CD4-positive, alpha-beta T cell treated with Interleukin-6 at 100 ng/mL for 8 hours (primary cell): ENCODE data around the gene NUP42.

Source experiments
- DNase-seq: peaks from one replicate; pipeline ENCODE4 v3.0.0-alpha.2; 2020; ENCODE audit warnings: mixed read lengths, low spot score

NUP42 gene

DNA sequence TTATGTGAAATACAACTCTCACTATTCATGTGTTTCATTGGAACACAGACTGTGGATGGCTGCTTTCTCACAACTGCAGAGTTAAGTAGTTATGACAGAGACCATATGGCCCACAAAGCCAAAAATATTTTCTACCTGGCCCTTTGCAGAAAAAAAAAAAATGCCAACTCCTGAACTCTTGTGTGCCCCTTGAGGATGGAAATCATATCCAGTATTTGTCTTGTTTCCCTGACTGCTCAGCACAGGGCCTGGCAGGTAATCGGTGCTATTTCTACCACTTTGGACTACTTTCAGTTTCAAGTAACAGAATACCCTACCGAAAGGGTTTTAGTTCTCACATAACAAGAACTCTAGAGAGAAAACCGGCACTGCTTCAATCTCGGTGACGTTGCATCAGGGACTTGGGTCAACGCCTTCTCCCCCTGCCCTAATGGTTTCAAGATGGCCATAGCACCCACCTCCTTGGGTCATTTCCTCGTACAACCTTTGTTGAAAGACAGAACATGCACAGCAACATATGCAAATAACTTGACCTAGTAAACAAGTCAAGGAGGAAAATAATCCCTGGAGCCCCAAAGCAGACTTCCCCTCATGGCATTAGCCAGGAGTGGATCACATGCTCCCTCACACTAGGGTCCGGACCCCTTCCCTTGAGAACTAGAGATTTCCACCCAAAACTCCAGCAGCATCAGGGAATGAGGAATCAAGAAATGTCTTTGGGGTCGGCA is 52.9 kb downstream of the NUP42 start:
- no peak for DNase-seq

DNA sequence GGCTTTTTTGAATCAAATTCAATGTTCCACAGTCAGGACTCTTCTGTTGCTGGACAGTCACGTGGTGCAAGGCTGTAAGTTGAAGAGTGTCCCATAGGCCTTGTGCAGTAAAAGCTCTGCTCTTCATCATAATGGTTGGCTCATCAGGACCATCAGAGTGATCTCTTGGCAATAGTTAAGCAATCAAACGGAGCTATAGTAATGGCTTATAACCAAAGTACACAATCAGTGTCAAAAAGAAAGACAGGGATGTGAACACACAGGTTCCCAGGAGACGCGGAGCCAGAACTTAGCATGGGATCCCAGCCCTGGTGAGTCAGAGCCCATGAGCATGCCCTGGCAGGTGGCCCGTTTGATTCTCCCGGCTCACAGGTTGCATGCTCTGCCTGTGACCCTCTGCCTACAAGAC is 54.0 kb downstream of the NUP42 start:
- DNase-seq: no peak

DNA sequence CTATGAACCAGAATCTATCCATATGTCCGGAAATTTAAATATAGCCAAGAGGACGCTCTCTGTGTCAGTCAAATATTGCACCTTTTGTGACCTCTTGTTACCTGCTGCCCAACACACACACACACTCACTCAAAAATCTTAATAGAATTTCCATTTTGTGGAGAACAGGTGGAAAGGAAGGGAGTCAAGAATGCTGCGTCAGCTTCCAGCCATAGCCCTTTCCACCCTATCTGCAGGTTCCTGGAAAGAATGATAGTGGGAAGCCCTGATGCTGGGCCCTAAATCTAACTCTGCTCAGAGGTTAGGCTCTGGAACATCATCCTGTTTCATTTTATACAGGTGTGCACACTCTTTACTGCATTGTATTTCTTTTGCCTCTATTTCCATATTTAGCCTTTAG is 55.2 kb downstream of the NUP42 start:
- DNase-seq: no peak

DNA sequence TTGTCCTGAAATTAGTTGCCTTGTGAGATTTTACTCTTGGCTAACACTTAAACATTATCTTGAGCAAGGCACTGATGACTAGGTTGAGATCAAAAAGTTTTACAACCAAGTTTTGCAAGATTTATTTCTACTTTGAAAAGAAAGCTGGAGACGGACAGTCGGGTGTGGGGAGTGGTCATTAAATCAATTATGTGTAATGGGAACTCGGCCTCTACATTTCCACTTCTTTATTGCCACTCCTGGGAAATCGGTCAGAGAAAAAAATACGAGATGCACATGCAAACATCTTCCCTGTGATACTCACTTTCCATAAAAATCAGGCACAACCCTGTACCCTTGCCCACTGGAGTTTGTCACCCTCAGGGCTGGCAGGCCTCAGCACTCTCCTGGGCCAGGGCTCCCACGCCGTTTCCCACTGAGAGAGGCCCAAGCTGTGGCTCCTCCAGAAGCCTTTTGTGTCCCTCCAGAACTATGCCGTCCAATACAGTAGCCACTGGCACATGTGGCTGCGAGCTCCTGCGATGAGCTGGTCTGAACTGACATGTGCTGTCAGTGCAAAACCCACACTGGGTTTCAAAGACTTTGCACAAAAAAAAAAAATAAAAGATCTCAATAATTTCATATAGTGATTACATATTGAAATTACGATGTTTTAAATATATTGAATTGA is 57.3 kb downstream of the NUP42 start:
- DNase-seq: no peak

DNA sequence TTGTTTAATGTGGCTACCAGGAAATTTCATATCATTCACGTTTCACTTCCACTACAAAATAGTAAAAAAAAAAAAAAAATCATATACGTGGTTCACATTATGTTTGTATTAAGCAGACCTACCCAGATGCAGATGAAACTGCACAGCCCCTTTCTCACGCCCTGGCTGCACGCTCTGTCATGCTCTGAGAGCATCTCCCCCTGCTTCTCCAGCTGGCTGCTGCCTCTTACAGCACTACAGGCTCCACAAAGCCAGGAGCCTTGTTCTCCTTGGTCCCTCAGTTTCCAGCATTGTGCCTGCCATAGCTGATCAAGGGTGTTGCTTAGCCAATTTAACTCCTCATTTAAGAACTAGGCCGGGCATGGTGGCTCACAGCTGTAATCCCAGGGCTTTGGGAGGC is 57.9 kb downstream of the NUP42 start:
- no peak for DNase-seq

DNA sequence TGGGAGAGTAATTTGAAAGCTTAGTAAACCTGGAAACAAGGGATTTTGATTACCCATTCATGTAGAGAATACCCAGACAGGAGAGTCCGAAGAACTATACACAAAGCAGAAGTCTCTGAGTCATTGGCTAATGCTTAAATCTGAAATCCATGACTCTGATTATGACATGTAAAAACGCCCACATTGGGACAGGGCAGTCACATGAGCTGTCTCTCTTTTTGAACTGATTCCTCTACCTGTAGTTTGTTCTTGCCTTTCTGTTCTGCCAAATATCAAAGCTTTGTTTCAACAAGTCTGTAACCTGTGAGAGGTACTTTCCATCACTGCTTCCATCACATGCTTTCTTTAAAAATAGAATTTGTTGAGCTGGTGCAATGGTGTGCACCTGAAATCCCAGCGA is 60.5 kb downstream of the NUP42 start:
- no peak for DNase-seq

DNA sequence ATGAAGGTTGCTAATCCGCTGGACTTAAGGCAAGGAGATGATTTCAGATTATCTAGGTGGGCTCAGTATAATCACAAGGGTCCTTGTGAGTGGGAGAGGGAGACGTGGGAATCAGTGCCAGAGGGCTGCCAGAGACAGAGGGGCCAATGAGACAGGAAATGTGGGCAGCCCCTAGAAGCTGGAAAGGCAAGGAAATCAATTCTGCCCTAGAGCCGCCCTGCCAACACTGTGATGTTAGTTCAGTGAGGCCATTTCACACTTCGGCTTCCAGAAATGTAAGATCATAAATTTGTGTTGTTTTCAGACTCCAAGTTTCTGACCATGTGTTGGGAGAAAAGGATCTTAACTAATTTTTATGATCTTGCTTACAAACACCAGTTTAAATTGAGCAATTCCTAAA is 61.1 kb downstream of the NUP42 start:
- DNase-seq: no peak

DNA sequence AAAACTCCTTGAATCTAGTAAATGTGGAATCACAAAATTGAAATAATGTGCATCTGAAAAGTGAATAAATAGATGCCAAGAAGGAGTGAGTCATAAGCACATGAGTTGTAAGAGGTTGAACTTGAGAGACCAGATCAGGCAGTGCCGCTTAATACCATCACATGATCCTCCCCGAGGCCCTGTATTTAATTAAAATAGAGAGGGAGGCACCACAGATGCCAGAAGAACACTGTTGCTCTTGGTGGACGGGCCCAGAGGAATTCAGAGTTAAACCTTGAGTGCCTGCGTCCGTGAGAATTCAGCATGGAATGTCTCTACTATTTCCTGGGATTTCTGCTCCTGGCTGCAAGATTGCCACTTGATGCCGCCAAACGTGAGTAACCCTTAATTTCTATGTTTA is 64.7 kb downstream of the NUP42 start, which contains the start of gene GPNMB:
Gene GPNMB, plus strand, starts transcription at position 221 of the 400 bp plus-strand sequence. Its CDS starts 83 bp downstream, at position 304.
- no peak for DNase-seq

DNA sequence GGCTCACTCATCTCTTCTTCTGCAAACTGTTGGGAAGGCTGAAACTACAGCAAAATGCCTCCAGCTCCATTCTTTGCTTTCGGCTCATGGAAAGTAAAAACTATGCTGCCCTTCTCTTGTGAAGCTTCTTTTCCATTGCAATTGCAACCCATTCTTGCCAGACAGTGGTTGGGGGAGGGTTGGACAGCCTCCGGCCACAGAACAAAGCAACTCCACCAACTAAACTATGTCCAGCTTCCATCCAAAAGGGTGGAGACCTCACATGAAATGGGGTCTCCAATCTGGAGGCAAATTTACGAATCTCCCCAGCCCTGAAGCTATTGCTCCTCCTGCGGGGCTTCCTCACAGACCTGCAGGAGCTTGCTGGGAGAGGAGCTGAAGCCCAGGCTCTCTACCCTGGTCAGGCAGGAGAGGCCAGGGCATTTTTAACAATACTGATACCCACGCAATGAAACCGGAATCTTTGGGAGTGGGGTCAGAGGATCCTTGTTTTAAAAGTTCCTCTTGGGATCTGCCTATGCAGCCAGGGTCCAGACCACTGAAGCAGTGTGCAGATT is 65.3 kb downstream of the NUP42 start:
- no peak for DNase-seq

DNA sequence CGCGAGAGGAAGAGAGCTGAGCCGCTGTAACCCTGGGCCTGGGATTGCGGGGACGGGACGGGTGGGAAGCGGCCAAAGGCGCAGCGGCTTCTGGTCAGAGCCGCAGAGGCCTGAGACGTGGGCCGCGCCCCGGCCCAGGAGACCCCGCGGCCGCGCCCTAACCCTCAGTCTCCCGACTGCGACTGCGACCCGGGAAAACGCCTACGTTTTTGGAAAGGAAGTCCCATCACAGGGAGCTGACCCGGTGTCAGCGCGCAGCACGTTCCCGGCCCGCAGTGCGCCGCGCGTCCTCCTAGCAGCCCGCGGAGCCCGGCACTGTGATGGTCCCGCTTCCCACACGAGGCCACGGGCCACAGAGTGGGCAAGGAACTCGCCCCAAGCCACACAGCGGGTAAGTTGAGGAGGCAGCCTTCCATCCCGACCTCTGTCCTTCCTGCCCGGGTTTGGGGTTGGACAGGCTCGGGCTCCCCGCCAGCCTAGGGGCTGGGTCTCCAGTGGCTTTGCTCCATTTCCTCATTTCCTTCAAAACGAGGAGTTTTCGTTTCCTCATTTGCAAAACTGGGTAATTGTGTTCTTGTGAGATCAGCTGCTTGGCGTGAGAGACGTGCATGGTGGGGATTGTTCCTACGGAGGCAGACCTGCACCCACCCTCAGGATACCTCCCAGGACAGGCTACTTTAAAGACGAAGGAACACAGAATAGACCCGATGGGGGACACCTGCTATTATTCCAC is 65.9 kb downstream of the NUP42 start:
- no peak for DNase-seq

DNA sequence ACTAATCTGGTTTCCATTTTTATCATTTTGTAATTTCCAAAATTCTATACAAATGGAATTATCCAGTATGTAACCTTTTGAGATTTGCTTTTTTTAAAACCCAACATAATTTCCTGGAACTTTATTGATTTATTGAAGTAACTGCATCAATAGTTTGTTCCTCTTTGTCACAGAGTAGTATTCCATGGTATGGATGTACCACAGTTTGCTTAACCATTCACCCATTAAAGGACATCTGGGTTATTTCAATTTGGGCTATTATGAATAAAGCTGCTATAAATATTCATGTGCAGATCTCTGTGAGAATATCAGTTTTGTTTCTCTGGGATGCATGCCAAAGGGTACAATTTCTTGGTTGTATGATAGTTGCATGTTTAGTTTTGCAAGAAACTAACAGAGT is 67.6 kb downstream of the NUP42 start:
- no peak for DNase-seq
